Fibroblast of skin of scalp (primary cell): ENCODE data around the gene LHCGR. TPM values are rescaled to one million over a fixed set of nuclear protein-coding genes. Genes with fewer than 3 reads are reported as not detected.

Experiments
- DNase-seq: peaks from one replicate; pipeline ENCODE4 v3.0.0-alpha.2; 2013
- polyA plus RNA-seq, 2 experiments: library from polyadenylated mRNA; unstranded; fragments of 120-200 nt; gene quantifications; one replicate each; pipeline ENCODE4 v1.2.1, GENCODE V29; 2013; ENCODE audit not compliant: insufficient read length in 2 of 2

The LHCGR gene
- not detected for polyA plus RNA-seq (2013, experiment 1 of 2; ENCODE audit: insufficient read length)
- polyA plus RNA-seq (2013, experiment 2 of 2; ENCODE audit: insufficient read length) = not detected

DNA sequence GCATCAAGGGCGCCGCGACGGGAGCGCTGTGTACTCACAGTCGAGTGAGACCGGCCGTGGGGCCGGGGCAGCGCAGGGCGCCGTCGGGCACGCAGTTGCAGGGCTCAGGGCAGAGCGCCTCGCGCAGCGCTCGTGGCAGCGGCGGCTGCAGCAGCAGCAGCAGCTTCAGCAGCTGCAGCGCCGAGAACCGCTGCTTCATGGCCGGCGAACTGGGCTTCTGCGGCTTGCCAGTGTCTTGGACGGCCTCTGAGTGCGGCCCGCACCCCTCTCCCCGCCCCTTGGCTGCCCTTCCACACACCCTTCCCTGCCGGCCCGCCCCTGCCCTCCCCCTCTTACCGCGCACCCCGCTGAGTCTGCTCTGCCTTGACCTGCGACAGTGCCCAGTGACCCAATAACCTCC, at the start of gene LHCGR:
TSS of gene LHCGR (minus strand) at position 252 of the 400 bp plus-strand sequence. CDS start at position 199, 53 bp downstream.
- DNase-seq = peak; percentile 20

DNA sequence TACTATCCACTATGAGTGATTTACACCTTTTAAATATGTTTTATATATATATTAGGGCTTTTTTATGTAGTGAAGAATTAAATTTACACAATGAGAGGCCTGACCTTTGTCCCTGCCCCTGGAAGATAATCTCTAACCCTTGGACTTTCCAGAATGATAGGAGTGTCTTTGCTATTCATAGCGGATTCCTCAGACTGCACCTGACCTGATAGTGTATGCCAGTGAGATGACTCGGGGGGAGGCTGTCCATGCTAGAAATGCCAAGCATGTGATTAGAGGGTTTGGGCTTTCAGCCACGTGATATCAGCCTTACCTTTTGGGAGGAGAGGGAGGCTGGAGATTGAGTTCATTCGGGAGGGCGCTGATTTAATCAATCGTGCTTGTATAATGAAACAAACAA, 44.1 kb upstream of the LHCGR start:
- DNase-seq = no peak

DNA sequence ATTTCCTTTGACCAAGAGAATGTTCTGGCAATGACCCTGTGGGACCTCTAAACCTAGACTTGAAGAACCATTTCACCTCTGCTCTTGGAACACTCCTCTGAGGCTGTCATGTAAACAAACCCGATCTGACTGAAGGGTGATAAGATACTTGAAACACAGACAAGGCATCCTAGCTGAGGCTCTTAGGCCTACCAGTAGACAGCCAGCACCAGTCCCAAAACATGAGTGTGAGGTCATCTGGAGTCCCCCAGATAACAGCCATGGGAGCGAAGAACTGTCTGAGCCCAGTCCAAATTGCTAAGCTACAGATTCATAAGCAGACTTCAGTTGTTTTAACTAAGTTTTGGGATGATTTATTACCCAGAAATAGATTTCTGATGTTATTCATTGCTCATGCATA, 39.5 kb upstream of the LHCGR start:
- no peak for DNase-seq

DNA sequence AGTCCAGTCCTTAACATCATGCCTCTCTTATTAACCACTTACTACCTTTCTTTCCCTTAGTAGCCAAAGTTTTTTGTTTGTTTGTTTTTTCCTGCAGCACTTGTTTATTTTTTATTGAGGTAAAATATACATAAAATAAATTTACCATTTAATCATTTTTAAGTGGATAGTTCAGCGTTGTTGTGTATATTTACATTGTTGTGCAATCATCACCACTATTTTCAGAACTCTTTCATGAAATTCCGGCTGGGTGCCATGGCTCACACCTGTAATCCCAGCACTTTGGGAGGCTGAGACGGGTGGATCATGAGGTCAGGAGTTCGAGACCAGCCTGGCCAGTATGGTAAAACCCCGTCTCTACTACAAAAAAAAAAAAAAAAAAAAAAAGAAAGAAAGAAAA, 38.1 kb upstream of the LHCGR start:
- no peak for DNase-seq

DNA sequence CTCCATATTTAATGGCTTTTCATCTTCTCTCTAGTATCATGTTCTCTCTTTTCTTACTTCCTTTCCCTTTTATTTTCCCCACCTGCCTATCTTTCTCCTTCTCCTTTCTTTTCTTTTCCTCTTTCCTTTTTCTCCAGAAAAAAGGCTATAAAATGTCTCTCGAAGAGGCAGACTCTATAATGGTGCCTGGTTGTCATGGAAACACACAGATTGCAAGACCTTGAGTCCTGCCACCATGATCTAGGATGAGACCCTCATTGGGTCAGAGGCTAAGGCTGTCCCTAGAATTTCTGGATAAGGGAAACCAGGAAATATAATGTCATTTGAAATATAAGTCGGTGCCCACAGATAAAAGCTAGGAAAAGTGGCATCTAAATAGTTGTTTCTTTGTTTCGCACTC, 36.5 kb upstream of the LHCGR start:
- no peak for DNase-seq

DNA sequence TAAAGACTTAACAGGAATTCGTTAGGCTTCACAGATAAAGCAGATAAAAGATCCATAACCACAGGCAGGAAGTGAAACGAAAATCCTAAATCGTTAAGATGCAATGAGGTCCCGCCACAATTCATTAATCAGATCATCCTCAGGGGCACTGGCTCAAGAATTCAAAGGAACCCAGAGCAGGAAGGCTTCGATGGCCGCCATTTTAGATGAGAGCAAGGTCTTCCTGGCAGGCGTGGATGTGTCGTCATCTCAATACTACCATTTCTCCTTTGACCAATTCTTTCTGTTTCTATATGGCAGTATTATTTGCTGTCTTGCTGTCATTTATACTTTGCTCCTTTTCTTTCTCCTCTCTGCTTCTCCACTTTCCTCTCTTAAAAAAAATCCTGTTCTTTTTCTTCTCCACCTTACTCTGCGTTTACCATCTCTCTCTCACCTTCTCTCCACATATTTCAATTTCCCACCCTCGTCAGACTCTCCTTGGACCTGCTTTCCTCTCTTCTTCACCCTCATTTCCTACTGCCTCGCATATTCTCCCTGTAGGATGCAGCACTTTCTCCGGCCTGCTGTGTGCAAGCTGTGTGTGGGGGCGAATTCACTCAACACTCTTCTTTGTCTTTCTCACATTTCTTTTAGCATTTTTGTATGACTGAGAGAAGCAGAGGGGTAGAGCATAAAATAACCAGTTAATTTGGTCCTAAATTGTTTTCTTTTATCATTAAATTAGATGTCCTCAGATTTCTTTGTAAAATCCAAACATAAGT, 35.1 kb upstream of the LHCGR start:
- DNase-seq = no peak

DNA sequence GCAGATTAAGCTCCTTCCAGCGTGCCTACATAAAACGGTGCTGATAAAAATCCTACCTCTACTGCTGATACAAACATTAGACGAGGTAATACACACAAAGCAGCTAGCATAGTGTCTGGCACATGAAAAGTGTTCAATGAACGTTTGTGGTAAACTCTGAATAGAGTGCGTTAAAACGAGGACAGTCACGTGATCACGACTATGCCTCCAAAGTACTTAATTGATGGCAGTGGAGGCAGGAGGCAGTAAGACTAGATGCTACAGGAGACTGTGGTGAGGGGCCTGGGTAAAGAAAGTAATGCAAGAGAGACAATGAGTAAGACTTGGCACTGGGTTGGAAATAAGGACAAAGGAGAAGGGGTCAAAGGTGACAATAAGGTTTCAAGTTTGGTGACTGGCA, 32.1 kb upstream of the LHCGR start:
- no peak for DNase-seq

DNA sequence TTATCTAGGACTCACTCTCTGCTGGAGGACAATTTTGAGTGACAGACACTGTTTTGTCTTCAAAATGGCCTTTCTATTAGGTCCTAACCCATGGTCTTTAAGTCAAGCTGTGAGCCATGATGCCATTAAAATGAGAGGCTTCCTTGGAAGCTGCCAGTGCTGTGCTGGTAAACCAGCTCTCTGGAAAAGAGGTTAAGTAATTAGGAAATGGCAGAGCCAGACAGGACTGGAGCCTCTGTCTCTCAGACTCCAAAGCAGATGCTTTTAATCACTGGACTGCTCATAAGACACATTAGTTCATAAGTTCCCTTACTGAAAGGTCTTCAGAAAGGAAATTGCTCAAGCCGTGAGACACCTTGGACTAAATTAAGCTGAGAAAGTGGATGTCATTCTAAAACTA, 25.8 kb upstream of the LHCGR start:
- no peak for DNase-seq

DNA sequence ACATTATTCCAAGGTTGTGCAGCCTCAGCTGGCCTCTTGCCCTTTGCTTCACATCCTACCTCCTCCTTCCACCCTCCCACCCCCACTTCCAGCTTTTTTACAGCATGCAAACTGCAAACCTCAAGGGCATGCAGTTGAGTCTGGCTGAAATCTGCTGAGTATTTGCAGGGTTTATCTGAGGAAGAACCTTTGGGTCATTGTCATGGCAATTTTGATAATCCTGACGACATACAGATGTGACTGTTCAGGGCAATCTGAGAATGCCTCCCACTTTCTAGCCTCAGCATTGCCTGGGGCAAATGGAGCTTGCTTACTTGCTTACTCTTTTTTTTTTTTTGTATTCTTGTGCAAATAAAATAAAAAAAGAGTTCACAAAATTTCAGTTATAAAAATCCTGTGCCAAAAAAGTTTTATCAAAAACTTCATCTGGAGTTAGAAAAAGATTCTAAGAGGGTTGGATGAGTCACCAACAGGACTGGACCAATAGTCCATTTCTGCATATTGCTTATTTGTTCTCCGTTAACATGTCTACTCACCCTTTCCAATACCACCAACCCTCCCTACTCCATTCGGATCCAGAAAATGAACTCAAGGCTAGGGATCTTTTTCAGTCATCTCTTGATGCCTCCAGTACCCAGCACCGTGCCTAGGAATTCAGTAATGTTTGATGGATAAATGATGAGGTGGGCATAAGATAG, 23.6 kb upstream of the LHCGR start:
- DNase-seq = no peak

DNA sequence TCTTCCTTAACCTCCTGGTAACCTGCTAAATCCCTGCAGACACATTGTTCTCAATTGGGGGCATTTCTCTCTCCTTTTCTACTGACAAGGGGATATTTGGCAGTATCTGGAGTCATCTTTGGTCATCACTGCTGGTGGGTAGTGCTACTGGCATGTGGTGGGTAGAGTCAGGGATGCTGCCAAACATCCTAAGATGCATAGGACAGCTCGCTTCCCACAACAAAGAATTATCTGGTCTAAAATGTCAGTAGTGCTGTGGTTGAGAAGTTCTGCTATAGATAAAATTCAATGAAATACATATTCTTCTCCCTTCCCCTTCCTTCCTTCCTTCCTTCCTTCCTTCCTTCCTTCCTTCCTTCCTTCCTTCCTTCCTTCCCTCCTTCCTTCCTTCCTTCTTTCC, 18.7 kb upstream of the LHCGR start:
- no peak for DNase-seq

DNA sequence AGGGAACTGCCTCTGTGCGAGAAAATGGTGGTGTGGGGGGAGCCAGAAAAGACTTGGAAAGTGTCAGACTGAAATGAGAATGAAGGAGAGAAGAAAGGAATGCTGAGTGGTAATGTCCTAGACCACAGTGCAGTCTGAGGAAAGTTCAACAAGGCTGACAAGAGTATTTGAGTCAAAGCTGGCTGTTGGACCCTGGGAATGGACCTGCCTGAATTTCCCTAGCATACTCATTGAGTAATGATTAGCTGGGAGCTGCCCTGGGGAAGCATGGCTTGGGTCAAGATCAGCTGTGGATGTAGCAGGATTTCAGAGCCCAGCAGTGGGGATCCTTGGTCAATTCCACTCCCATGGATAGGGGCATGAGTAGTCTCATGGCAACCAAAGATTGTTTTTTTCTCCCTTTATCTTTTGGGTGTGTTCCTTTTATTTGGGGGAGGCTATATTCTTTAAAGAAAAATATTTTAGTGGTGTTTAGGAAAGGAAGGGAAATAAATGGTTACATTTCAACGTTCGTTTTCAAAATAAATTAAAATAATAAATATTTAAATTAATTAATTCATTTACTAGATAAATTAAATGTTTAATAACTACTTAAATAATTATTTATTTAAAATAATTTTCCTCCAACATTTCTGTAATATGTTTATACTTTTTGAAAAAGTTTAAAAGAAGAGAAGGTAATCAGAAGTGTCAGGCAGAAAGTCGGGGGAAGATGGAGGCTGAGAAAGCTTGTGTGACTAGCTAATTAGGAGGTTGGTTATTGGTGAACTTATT, 15.9 kb upstream of the LHCGR start:
- DNase-seq = no peak

DNA sequence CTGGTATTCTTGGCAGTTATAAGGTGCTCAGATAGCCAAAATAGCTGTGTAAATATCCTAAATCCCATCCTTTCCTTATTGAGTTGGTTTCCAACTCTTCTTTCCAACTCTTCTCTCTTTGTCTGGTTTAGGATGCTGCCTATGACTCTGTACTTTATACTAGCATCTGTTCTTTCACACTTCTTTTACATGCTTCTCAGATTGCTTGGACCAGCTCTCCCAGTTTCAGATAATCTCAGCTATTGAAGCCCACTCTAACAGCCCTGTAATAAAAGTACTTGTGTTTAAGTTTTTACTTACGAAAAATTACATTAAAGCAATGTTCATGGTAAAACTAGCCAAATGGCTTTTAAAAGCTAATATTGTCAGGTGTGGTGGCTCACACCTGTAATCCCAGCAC, 14.7 kb upstream of the LHCGR start:
- no peak for DNase-seq

DNA sequence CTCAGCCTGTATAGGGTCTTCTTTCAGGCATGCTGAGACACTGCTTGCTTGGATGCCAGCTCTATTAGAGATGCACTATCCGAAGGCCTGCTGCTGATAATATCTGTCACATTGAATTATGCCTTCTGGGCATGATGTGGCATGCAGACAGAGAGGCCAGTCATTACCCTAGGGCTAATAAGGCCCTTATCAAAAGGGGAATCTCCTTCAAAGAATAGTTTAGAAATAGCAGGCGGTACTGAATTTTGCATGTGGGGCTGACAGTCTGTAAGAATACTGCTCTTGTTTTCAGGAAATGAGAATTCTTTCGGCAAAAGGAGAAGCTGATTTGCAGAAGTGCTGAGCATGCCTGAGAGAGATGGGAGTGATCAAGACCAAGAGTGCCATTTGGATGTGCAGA, 13.1 kb upstream of the LHCGR start:
- DNase-seq = no peak

DNA sequence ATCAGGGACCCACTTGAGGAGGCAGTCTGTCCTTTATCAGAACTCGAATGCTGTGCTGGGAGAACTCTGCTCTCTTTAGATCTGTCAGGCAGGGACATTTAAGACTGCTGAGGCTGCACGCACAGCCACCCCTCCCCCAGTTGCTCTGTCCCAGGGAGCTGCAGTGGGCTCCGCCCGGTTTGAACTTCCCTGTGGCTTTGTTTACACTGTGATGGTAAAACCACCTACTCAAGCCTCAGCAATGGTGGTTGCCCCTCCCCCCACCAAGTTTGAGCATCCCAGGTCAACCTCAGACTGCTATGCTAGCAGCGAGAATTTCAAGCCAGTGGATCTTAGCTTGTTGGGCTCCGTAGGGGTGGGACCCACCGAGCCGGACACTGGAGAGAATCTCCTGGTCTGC, 11.8 kb upstream of the LHCGR start:
- no peak for DNase-seq

DNA sequence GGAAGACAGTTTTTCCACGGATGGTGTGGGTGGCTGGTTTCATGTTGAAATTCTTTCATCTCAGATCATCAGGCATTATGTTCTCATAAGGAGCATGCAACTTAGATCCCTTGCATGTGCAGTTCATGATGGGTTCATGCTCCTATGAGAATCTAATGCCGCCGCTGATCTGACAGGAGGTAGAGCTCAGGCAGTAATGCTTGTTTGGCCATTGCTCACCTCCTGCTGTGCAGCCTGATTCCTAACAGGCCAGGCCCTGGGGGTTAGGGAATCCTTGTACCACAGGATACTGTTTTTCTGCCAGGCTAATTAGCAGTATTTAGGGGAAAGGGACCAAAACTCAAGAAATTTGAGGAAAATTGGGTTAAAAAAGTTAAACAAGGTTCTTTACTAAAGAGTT, 5.3 kb upstream of the LHCGR start:
- no peak for DNase-seq

DNA sequence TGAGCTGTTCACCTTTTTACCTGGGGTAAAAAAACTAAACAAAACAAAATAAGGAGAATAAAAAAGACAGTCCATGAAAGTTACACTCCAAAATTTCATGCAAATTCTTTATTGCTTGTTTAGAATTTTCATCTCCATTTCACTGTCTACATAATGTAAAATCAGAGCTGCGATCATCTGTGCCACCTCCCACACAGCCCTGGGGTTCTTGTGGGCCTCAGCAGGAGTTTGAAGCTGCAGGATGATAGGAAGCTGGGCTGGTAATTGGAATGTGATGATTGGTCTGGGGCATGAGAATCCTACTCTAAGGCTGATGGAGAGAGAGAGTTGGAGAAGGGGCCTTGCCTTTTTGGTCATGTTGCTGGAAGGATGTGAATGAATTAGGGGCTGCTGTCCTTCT, 4.2 kb upstream of the LHCGR start:
- DNase-seq = no peak

DNA sequence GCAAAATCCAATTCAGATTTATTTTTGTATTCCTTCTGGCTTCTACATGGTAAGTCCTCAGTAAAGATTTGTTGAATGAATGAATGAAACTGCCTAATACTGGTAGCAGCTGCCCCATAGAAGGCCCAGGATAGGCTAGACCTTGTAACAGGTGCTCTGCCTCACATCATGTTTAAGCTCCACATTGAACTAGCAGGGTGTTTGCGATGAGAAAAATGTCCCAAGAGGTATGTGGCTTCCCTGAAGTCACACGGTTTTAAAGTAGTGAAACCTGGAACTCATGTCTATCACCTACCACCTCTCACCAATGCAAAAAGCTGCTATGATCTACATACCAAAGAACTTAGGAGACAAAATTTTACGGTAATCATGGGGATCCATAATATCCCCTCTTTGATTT, 765 bp upstream of the LHCGR start:
- DNase-seq = no peak

DNA sequence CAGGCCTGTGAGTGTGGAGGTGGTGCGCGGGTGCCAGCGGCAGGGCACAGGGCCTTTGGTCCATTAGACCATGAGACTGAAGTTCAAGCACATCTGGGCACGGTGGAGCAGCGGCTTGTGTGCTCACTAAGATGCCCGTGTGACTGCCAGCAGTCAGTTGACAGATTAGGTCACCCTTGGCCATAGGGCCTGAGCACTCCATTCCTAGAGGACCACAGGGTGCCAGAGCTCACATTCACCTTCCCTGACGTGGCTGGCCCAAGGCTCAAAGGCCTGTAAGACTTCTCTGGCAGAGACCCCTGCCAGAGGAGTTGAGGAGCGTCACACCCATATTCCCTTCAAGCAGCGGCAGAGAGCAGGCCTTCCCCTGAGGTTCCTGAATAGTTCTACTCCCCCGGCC, 650 bp downstream of the LHCGR start:
- no peak for DNase-seq

DNA sequence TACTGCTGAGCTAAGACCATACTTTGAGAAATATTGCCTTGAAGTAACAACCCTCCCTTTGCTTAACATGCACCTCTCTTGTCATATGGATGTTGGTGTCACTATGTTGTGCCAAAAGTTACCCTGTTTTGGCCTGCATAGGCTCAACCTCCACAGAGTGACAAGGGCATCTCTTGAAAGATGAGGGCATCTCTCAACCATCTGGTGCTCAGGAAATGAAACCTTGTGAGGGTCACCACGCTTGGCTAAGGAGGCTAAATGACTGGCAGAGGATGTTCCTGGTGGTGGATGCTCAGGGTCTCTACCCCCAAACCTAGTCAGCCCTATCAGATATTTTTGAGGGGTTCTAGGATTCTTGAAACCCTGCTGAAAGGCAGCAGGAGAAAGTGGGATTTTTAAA, 2.3 kb downstream of the LHCGR start:
- no peak for DNase-seq

DNA sequence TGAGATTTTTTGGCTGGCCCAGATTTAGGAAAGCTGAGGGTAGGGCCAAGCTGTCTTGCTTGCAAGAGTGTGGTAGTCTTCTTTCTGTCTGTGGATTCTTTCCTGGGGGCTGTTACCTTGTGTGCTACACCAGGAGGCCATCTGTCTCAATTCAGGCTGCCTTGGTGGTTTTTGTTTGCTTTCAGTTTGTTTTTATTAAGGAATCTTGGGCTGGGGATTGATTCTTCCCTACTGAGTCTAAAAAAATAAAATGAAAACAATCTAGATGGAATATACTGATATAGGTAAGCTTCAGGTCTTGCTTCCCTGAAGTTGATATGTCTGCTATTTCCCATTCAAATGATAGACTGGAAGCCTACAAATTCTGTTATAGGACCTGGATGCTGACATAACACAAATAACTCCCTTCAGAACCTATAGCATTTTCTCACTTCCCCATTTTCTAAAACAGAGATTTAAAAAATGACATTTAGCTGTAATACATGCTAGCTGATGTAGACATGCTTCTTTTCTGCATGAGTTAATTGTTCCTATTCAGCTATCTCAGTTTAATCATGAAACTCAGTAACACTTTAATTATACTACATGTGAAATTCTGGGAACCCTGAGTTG, 5.3 kb downstream of the LHCGR start:
- DNase-seq = no peak

DNA sequence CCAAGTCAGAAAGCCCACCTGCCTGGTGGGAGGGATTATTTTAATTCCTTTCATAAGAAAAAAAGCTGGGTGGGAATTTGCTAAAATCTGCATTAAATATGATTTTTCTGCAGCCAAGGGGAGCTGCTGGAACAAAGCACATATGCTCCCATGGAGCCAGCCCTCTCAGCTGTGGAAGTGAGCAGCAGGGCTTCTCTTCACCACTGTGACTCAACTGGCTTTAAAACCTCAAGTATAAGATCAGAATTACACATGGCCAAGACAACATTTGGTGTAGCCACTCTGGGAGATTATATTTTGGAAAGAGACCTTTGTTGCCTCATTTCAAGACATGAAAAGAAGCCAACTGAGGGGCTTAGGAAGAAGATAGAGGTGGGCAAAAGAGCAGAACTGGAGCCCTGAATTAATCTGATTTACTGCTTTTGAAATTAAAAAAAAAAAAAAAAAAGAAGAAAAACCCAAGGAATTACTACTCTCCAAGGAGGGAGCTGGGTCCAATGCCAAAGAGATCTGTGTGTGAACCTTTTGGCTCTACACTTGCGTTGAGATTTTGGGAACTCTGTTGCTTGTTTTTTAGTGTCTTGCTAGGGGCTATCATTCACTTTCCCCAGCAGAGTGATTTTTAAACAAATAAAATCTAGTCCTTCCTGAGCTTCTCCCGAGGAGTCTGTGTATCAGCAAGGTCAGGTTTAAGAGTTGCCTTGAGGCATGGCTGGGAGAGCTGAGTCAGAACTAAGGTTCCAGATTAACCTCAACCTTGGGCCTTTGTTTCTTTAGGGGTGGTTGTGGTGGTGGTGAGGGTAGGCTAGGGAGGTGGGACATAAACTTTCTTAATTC, 6.0 kb downstream of the LHCGR start:
- DNase-seq = no peak

DNA sequence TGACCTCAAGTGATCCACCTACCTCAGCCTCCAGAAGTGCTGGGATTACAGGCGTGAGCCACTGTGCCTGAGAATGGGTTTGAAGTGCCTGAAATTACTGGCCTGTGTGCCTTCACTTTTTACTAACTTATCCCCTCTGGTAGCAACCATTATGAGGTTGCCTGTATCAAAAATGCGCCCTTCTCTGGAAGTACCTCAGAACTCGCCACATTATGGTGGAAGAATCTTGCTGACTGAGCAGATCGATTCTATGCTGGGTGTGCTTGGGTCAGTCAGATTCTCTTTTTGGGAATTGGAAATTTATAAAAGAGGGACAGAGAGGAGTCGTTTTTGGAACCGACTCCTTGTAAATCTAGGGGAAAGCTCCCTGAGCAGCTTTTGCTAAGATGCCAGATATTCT, 8.2 kb downstream of the LHCGR start:
- DNase-seq = no peak
